PFSK-1 (cell line): ENCODE measurements around the gene STK10.

Experiments
- FOXP2 ChIP-seq: optimal IDR thresholded peaks from 2 replicates; pipeline ENCODE3; 2011; ENCODE audit warnings: borderline replicate concordance, control low read depth, inconsistent platforms; ENCODE audit not compliant: insufficient read depth; ENCODE audit errors: extremely low read length, extremely low read depth
- POLR2AphosphoS5 ChIP-seq: IDR thresholded peaks from 2 replicates; pipeline ENCODE4 v1.6.1; 2012; ENCODE audit warnings: low read depth, mild to moderate bottlenecking, control low read depth, low read length, moderate library complexity
- SIN3A ChIP-seq: IDR thresholded peaks from 2 replicates; pipeline ENCODE4 v1.6.1; 2012; ENCODE audit warnings: mild to moderate bottlenecking, low read length, moderate library complexity, borderline replicate concordance; ENCODE audit not compliant: insufficient read depth
- TAF1 ChIP-seq: IDR thresholded peaks from 2 replicates; pipeline ENCODE4 v1.6.1; 2012; ENCODE audit warnings: low read length, control low read depth, borderline replicate concordance; ENCODE audit not compliant: insufficient read depth
- TF ChIP-seq, protein P1 (sequence below), 2 experiments: IDR thresholded peaks; 2 replicates each; pipeline versions ENCODE4 v1.6.1 to v1.8.0; 2011 to 2012; ENCODE audit warnings: low read depth in 2 of 2, low read length in 2 of 2, control low read depth in 1 of 2, inconsistent platforms in 1 of 2, mild to moderate bottlenecking in 1 of 2, moderate library complexity in 1 of 2; ENCODE audit not compliant: insufficient read depth in 1 of 2

STK10 gene

GRCh38 chr5:172182291-172182690, 5.7 kb downstream of the STK10 start:
- TF ChIP-seq, protein P1, sequence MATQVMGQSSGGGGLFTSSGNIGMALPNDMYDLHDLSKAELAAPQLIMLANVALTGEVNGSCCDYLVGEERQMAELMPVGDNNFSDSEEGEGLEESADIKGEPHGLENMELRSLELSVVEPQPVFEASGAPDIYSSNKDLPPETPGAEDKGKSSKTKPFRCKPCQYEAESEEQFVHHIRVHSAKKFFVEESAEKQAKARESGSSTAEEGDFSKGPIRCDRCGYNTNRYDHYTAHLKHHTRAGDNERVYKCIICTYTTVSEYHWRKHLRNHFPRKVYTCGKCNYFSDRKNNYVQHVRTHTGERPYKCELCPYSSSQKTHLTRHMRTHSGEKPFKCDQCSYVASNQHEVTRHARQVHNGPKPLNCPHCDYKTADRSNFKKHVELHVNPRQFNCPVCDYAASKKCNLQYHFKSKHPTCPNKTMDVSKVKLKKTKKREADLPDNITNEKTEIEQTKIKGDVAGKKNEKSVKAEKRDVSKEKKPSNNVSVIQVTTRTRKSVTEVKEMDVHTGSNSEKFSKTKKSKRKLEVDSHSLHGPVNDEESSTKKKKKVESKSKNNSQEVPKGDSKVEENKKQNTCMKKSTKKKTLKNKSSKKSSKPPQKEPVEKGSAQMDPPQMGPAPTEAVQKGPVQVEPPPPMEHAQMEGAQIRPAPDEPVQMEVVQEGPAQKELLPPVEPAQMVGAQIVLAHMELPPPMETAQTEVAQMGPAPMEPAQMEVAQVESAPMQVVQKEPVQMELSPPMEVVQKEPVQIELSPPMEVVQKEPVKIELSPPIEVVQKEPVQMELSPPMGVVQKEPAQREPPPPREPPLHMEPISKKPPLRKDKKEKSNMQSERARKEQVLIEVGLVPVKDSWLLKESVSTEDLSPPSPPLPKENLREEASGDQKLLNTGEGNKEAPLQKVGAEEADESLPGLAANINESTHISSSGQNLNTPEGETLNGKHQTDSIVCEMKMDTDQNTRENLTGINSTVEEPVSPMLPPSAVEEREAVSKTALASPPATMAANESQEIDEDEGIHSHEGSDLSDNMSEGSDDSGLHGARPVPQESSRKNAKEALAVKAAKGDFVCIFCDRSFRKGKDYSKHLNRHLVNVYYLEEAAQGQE (IDR thresholded peaks at IDR 0.05; ENCODE audit: insufficient read depth in 1 of 2, low read depth in 2 of 2, low read length in 2 of 2), result no peak
- TF ChIP-seq FOXP2 (no peak), SIN3A (no peak), POLR2AphosphoS5 (no peak), TAF1 (no peak)

DNA sequence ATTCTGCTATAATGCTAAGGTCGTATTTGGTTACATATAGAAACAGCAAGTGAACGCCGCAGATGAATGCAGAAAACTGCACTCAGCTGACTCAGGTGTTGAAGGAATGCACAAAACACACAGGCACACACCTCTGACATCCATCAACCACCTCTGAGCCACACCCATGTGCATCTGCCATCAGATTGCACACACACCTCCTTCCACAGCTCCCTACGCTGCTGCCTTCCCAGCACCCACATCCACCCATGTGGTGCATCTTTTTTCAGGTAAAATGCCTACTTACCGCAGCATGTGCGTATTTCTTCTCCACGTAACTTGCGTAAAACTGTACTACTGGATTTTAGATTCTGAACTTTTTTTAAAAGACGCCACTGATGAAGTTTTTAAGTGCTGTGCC, 7.1 kb downstream of the STK10 start:
- TF ChIP-seq SIN3A, result no peak
- TF ChIP-seq, protein P1 (IDR thresholded peaks at IDR 0.05; ENCODE audit: insufficient read depth in 1 of 2, low read depth in 2 of 2, low read length in 2 of 2), result no peak
- no peak for TF ChIP-seq POLR2AphosphoS5

DNA sequence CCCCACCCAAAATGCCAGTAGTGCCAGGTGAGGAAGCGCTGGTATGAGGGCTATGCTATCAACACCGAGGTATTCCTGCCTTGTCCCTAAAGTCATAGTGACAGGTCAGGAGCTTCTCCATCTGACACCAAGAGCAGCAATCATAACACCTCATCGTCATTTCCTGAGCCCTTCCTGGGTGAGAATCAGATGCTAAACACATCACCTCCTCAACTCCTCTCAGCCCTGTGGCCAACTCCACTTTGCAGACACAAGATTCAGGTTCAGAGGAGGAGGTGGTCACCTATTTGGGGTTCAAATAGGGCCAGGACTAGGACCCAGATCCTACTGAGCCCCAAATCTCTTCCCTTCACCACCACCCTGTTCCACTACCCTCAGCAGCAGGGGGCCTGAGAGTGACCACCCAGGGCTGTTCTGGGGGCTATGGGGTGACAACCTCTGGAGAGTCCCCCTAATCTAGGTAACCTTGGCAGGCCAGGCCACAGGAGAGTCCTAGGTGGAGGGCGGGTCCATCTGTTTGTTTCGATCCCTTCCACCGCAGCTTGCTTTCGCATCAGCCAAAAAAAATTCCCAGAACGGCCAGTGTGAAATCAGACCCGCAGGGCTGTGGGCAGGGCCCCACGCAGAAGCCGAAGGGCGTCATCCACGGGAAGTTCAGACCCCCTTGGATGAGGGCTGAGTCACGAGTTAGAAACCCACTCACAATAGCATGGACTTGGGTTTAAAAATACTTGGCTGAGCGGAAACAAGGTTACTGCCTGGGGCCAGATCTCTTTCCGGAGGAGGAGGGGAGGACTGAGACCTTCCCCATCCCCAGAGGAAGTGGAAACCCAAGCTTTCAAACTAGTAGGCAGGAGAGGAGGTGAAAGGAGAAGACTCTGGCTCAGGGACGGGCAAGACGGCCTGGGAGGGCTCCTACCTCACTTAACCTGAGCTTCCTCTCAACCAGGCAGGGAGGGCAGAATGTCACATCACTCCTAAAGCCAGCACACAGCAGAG, 8.7 kb downstream of the STK10 start:
- TF ChIP-seq SIN3A, result peak; percentile 76; the same call in 1 of the 2 replicates
- TF ChIP-seq POLR2AphosphoS5, result no peak; the same call in 1 of the 2 replicates
- TF ChIP-seq, protein P1 (IDR thresholded peaks at IDR 0.05; ENCODE audit: insufficient read depth in 1 of 2, low read depth in 2 of 2, low read length in 2 of 2), result peak in 1 of 2 experiments; percentile 54; a peak in 1 of 4 replicates
- no peak for TF ChIP-seq TAF1
- TF ChIP-seq FOXP2, result peak; percentile 38

DNA sequence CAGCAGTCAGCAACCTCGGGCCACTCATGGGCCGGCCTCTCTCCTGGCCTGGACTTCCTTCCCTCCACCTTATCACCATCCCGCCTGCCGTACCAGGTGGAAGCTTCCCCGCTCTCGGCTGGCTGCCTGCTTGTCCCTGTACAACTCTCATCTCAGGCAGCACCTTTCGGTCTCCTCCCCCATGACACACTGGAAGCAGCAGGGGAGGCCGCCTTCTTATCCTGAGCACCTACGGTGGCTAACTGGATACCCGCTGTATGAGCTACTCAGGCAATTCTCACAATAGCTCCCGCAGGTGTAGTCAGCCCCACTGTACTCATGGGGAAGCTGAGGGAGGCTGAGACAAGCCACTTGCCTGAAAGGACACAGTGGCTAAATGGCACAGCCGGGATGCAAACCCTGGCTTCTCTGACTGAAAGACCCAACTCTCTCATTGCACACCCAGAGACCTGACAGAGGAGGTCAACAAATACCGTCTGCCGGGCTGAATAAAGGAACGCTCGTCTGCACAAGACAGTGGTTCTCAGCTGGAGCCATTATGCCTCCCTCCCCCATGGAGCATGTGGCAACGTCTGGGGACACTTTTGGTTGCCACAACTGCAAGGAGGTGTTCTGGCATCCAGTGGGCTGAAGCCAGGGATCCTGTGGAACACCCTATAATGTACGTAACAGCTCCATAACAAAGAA, 9.6 kb downstream of the STK10 start:
- TF ChIP-seq FOXP2 (no peak), TAF1 (no peak), POLR2AphosphoS5 (no peak), SIN3A (no peak)
- TF ChIP-seq, protein P1 (IDR thresholded peaks at IDR 0.05; ENCODE audit: insufficient read depth in 1 of 2, low read depth in 2 of 2, low read length in 2 of 2), result no peak
